KMS-11 (cell line): ENCODE results near the gene FSCB.

ENCODE experiments used
- H2AFZ ChIP-seq: fragments of 200-600 bp; sonication (generic); 2 replicates; pipeline ENCODE4 v1.6.1; 2016; ENCODE audit warnings: antibody characterized with exemption, mixed run types, low read depth
- H3K27ac ChIP-seq: fragments of 200-600 bp; sonication (generic); 2 replicates; pipeline ENCODE4 v1.6.1; 2016; ENCODE audit warnings: mild to moderate bottlenecking, mixed run types
- H3K27me3 ChIP-seq: fragments of 200-600 bp; sonication (generic); 2 replicates; pipeline ENCODE4 v1.6.1; 2017; ENCODE audit warnings: mild to moderate bottlenecking, low read depth, mixed run types, moderate library complexity; ENCODE audit not compliant: insufficient read depth
- H3K36me3 ChIP-seq: fragments of 200-600 bp; sonication (generic); 2 replicates; pipeline ENCODE4 v1.6.1; 2017; ENCODE audit warnings: mild to moderate bottlenecking, mixed run types; ENCODE audit not compliant: insufficient read depth
- H3K4me1 ChIP-seq: fragments of 200-600 bp; sonication (generic); 2 replicates; pipeline ENCODE4 v1.6.1; 2016; ENCODE audit warnings: mild to moderate bottlenecking, low read depth, mixed run types; ENCODE audit not compliant: poor library complexity, severe bottlenecking
- H3K4me2 ChIP-seq: fragments of 200-600 bp; sonication (generic); 2 replicates; pipeline ENCODE4 v1.7.0; 2016; ENCODE audit warnings: mild to moderate bottlenecking, mixed run types
- H3K4me3 ChIP-seq: fragments of 200-600 bp; sonication (generic); IDR thresholded peaks from 2 replicates; pipeline ENCODE4 v1.6.1; 2017; ENCODE audit warnings: low read depth, low read length, mixed read lengths; ENCODE audit not compliant: insufficient read depth
- H3K79me2 ChIP-seq: fragments of 200-600 bp; sonication (generic); 2 replicates; pipeline ENCODE4 v1.6.1; 2016; ENCODE audit warnings: low read depth, mixed run types; ENCODE audit not compliant: insufficient read depth
- H3K9ac ChIP-seq: fragments of 200-600 bp; sonication (generic); 2 replicates; pipeline ENCODE4 v1.6.1; 2016; ENCODE audit warnings: mild to moderate bottlenecking, mixed run types
- H4K20me1 ChIP-seq: fragments of 200-600 bp; sonication (generic); 2 replicates; pipeline ENCODE4 v1.6.1; 2016; ENCODE audit warnings: mild to moderate bottlenecking, mixed run types; ENCODE audit not compliant: insufficient read depth
- TF ChIP-seq, protein P1 (sequence below): fragments of 200-600 bp; sonication (generic); conservative IDR thresholded peaks from 2 replicates; pipeline ENCODE4 v1.6.1; 2017; ENCODE audit warnings: low read depth, mild to moderate bottlenecking, antibody characterized with exemption, low read length, moderate library complexity, mixed read lengths

FSCB gene, protein sequence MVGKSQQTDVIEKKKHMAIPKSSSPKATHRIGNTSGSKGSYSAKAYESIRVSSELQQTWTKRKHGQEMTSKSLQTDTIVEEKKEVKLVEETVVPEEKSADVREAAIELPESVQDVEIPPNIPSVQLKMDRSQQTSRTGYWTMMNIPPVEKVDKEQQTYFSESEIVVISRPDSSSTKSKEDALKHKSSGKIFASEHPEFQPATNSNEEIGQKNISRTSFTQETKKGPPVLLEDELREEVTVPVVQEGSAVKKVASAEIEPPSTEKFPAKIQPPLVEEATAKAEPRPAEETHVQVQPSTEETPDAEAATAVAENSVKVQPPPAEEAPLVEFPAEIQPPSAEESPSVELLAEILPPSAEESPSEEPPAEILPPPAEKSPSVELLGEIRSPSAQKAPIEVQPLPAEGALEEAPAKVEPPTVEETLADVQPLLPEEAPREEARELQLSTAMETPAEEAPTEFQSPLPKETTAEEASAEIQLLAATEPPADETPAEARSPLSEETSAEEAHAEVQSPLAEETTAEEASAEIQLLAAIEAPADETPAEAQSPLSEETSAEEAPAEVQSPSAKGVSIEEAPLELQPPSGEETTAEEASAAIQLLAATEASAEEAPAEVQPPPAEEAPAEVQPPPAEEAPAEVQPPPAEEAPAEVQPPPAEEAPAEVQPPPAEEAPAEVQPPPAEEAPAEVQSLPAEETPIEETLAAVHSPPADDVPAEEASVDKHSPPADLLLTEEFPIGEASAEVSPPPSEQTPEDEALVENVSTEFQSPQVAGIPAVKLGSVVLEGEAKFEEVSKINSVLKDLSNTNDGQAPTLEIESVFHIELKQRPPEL

DNA sequence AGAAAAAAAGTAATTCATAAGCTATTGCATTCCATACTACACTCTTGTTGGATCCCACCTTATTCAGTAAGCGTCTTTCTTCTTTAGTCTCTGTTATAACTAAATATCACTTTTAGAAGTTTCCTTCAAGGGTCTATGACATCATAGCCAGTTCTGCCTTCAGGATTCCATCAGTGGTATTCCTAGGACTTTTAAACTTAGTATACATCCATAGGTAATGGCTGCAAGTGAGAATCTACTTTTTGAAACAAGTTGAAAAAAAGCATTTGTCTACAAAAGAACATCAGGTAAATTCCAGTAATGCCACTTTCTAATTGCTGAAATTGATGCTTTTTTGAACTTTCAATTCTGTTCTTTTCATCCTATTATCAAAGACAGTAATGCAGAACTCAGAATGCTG is at the start of gene FSCB:
FSCB (minus strand) TSS at position 101 of the 400 bp plus-strand sequence. CDS start 296 bp downstream, outside the sequence.
- no peak within 1 kb of the TSS for H3K9ac ChIP-seq
- no peaks in the 10 kb centered on the region for H3K36me3 ChIP-seq
- no peak within 1 kb of the TSS for H2AFZ ChIP-seq
- H3K27ac ChIP-seq: no peak within 1 kb of the TSS
- no peaks in the 10 kb centered on the region for H3K27me3 ChIP-seq
- no peaks in the 10 kb centered on the region for H3K4me1 ChIP-seq
- H3K4me3 ChIP-seq: no peak within 1 kb of the TSS
- H3K79me2 ChIP-seq: no peaks in the 10 kb centered on the region
- TF ChIP-seq, protein P1, sequence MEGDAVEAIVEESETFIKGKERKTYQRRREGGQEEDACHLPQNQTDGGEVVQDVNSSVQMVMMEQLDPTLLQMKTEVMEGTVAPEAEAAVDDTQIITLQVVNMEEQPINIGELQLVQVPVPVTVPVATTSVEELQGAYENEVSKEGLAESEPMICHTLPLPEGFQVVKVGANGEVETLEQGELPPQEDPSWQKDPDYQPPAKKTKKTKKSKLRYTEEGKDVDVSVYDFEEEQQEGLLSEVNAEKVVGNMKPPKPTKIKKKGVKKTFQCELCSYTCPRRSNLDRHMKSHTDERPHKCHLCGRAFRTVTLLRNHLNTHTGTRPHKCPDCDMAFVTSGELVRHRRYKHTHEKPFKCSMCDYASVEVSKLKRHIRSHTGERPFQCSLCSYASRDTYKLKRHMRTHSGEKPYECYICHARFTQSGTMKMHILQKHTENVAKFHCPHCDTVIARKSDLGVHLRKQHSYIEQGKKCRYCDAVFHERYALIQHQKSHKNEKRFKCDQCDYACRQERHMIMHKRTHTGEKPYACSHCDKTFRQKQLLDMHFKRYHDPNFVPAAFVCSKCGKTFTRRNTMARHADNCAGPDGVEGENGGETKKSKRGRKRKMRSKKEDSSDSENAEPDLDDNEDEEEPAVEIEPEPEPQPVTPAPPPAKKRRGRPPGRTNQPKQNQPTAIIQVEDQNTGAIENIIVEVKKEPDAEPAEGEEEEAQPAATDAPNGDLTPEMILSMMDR: no peak
- H4K20me1 ChIP-seq: no peaks in the 10 kb centered on the region
- H3K4me2 ChIP-seq: no peak within 1 kb of the TSS

- H3K27me3 ChIP-seq: no peaks in the 10 kb centered on the region
- TF ChIP-seq, protein P1: no peak
- H4K20me1 ChIP-seq: no peaks in the 10 kb centered on the region
- no peaks in the 10 kb centered on the region for H3K79me2 ChIP-seq
- H3K4me1 ChIP-seq: no peaks in the 10 kb centered on the region
- H3K9ac ChIP-seq: no peak overlapping the region
- H2AFZ ChIP-seq: no peak overlapping the region
- H3K4me3 ChIP-seq: no peak overlapping the region
- no peaks in the 10 kb centered on the region for H3K36me3 ChIP-seq
- no peak overlapping the region for H3K4me2 ChIP-seq
- H3K27ac ChIP-seq: no peak overlapping the region
These were observed 24.6 kb upstream of the FSCB start for GRCh38 chr14:44531658-44532057.

DNA sequence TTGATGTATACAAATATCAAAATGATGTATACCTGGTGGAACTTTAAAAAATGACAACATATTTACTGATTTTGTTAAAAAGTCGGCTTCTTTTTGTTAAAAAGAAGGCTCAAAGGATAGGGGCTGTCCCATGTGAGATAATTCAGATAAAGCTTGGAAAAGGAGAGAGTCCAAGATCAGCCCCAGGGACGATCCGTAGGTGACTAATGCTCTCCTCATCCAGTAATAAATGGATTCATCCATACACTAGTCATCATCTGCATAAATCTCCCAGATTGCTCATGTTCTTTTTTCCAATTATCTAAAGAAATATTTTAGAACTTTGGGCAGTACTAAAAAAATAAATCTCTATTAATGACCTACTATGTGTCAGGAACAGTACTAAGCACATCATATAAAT is 23.4 kb upstream of the FSCB start:
- Histone ChIP-seq H3K36me3 (no peaks in the 10 kb centered on the region), H3K79me2 (no peaks in the 10 kb centered on the region), H2AFZ (no peak overlapping the region), H4K20me1 (no peaks in the 10 kb centered on the region), H3K27ac (no peak overlapping the region), H3K9ac (no peak overlapping the region), H3K27me3 (no peaks in the 10 kb centered on the region), H3K4me1 (no peaks in the 10 kb centered on the region), H3K4me2 (no peak overlapping the region), H3K4me3 (no peak overlapping the region)
- TF ChIP-seq, protein P1: no peak

DNA sequence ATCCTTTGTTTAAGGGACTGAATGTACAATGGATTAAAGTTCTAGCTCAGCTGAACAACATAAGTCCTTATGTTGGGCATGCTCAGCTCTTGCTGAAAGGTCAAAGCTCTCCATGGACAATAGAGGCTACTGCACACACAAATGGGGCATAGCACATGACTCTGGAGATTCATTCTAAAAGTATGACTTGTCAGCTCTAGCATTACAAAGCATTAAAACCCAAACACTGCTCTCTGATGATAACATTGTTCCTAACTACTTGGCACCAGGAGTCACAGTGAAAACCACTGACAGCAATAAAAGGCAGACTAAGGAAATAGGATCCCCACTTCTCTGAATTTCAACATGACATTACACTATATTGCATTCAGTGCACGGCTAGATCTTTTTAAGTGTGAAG is 21.9 kb upstream of the FSCB start:
- no peaks in the 10 kb centered on the region for H3K36me3 ChIP-seq
- no peaks in the 10 kb centered on the region for H3K4me1 ChIP-seq
- H3K4me3 ChIP-seq: no peak overlapping the region
- no peak overlapping the region for H3K4me2 ChIP-seq
- TF ChIP-seq, protein P1: no peak
- H3K27me3 ChIP-seq: no peaks in the 10 kb centered on the region
- H3K79me2 ChIP-seq: no peaks in the 10 kb centered on the region
- H3K9ac ChIP-seq: no peak overlapping the region
- H3K27ac ChIP-seq: no peak overlapping the region
- H4K20me1 ChIP-seq: no peaks in the 10 kb centered on the region
- H2AFZ ChIP-seq: no peak overlapping the region
